NCI-H774 (cell line): Measurements from ENCODE around the gene CDC42.

Experiments used
- DNase-seq: peaks from one replicate; lab custom pipeline; 2025; lab: John Stamatoyannopoulos, UW

CDC42 gene

GRCh38 chr1:22131062-22131461, 78.6 kb downstream of the CDC42 start:
- no peak for DNase-seq

- DNase-seq = peak; percentile 6
These were observed 79.5 kb downstream of the CDC42 start for GRCh38 chr1:22131875-22132486.

- no peak for DNase-seq
These were observed 80.2 kb downstream of the CDC42 start for GRCh38 chr1:22132517-22133235.

GRCh38 chr1:22133247-22133930, 80.9 kb downstream of the CDC42 start:
- DNase-seq = no peak

GRCh38 chr1:22133931-22134324, 81.4 kb downstream of the CDC42 start:
- no peak for DNase-seq

GRCh38 chr1:22137004-22137720, 84.7 kb downstream of the CDC42 start:
- DNase-seq = no peak

GRCh38 chr1:22139066-22139594, 86.6 kb downstream of the CDC42 start:
- peak; percentile 12 for DNase-seq

GRCh38 chr1:22139817-22140216, 87.3 kb downstream of the CDC42 start:
- DNase-seq = no peak
